DND-41 (cell line): ENCODE measurements around the gene ST6GALNAC2.

Source experiments
- EZH2 ChIP-seq: IDR thresholded peaks from 3 replicates; pipeline ENCODE4 v1.6.1; 2012; ENCODE audit warnings: borderline replicate concordance, low read depth, mild to moderate bottlenecking, moderate library complexity, low read length, inconsistent platforms; ENCODE audit not compliant: severe bottlenecking
- TF ChIP-seq, protein P1 (sequence below): IDR thresholded peaks from 2 replicates; pipeline ENCODE4 v1.5.1; 2012; ENCODE audit warnings: borderline replicate concordance, low read length, moderate library complexity, mild to moderate bottlenecking; ENCODE audit not compliant: poor library complexity, severe bottlenecking; ENCODE audit errors: extremely low read depth

GRCh38 chr17:76585033-76585648 is 519 bp downstream of the ST6GALNAC2 start:
- peak; percentile 91 for TF ChIP-seq EZH2
- TF ChIP-seq, protein P1, sequence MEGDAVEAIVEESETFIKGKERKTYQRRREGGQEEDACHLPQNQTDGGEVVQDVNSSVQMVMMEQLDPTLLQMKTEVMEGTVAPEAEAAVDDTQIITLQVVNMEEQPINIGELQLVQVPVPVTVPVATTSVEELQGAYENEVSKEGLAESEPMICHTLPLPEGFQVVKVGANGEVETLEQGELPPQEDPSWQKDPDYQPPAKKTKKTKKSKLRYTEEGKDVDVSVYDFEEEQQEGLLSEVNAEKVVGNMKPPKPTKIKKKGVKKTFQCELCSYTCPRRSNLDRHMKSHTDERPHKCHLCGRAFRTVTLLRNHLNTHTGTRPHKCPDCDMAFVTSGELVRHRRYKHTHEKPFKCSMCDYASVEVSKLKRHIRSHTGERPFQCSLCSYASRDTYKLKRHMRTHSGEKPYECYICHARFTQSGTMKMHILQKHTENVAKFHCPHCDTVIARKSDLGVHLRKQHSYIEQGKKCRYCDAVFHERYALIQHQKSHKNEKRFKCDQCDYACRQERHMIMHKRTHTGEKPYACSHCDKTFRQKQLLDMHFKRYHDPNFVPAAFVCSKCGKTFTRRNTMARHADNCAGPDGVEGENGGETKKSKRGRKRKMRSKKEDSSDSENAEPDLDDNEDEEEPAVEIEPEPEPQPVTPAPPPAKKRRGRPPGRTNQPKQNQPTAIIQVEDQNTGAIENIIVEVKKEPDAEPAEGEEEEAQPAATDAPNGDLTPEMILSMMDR: no peak
